ENCODE data around the gene AKT1S1. TPM values are rescaled to one million over a fixed set of nuclear protein-coding genes. Genes with fewer than 3 reads are reported as not detected.
"Not testable (repeated sequence)": the region's sequence is repeated elsewhere in the genome, so short reads cannot be mapped to it uniquely, and the experiment has no call there.

The AKT1S1 gene
- total RNA-seq, 1 donor from 2014 or later: 38.6 TPM

DNA sequence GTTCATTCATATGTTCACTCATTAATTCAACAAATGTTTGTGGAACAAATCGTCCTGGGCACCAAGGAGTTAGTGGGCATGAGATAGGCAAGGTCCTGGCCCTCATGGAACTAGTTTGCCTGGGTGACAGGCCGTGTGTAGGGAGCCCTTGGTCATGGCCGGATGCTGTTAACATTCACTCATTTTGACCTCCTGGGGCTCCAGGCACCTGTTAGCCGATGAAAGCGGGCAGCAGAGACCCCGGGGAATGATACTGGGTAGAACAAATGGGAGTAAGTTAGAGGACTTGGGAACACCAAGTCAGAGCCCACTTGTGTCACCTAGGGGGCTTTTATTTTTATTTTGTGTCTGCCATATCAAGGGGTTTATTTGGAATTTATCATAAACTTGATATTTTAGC lies 52.5 kb downstream of the AKT1S1 start:
- Mint-ChIP-seq H3K9me3 (no peaks in the 10 kb centered on the region), H3K4me1 (peaks cover 15% of the 10 kb centered on the region), H3K4me3 (no peak overlapping the region), H3K27ac (ENCODE audit: unreplicated experiment) (no peak overlapping the region), H3K36me3 (ENCODE audit: low read depth) (peaks cover 10% of the 10 kb centered on the region), H3K27me3 (ENCODE audit: low read depth) (no peaks in the 10 kb centered on the region)
- TF ChIP-seq, protein P1, sequence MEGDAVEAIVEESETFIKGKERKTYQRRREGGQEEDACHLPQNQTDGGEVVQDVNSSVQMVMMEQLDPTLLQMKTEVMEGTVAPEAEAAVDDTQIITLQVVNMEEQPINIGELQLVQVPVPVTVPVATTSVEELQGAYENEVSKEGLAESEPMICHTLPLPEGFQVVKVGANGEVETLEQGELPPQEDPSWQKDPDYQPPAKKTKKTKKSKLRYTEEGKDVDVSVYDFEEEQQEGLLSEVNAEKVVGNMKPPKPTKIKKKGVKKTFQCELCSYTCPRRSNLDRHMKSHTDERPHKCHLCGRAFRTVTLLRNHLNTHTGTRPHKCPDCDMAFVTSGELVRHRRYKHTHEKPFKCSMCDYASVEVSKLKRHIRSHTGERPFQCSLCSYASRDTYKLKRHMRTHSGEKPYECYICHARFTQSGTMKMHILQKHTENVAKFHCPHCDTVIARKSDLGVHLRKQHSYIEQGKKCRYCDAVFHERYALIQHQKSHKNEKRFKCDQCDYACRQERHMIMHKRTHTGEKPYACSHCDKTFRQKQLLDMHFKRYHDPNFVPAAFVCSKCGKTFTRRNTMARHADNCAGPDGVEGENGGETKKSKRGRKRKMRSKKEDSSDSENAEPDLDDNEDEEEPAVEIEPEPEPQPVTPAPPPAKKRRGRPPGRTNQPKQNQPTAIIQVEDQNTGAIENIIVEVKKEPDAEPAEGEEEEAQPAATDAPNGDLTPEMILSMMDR (conservative IDR thresholded peaks at IDR 0.05): no peak
- DNase-seq (ENCODE audit: low read depth, low spot score): no peak

DNA sequence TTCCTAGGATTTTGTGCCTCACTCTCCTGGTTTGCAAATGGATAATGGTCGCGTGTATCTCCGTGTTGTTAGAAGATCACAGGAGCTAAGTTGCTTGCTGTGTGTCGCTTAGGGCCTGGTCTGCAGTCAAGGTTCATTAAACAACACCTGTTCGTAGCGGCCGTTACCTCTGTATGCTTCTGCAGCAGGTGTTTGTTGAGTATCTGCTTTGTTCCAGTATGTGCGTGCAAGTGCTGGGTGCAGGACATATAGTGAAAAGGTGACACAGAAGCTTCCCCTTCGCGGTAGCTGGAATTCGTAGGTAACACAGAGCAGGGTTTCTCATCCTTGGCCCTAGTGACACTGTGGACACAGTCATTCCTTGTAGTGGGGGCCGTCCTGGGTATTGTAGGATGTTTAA lies 53.7 kb downstream of the AKT1S1 start:
- no peak overlapping the region for H3K27ac Mint-ChIP-seq (ENCODE audit: unreplicated experiment)
- no peaks in the 10 kb centered on the region for H3K9me3 Mint-ChIP-seq
- H3K36me3 Mint-ChIP-seq (ENCODE audit: low read depth): peaks cover 10% of the 10 kb centered on the region

DNA sequence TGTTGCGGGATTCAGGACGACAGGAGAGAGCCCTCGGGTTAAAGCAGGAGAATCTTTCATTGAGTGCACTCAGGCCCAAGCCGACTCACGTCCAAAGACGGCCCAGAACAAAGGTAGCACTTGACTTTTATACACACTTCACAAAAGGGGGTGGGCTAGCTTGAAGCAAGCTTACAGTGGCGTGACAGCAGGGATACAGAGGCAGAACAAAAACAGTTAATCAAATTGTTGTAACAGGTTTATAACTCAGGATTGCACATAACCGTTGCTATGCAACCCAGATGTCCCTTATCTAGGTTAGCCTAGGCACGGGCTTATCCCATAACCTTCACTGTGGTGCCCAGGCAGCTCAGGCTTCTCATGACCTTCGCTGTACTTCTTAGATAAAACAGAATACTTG lies 57.0 kb downstream of the AKT1S1 start:
- Mint-ChIP-seq H3K9me3 (no peaks in the 10 kb centered on the region), H3K4me3 (peak overlapping the region; percentile 100)

More for the DNA sequence above, 53.7 kb downstream of the AKT1S1 start:
- peaks cover 23% of the 10 kb centered on the region for H3K4me1 Mint-ChIP-seq
- no peak for DNase-seq (ENCODE audit: low read depth, low spot score)
- TF ChIP-seq, protein P1 (conservative IDR thresholded peaks at IDR 0.05): no peak
- no peaks in the 10 kb centered on the region for H3K27me3 Mint-ChIP-seq (ENCODE audit: low read depth)
- peak overlapping the region; percentile 68 for H3K4me3 Mint-ChIP-seq

DNA sequence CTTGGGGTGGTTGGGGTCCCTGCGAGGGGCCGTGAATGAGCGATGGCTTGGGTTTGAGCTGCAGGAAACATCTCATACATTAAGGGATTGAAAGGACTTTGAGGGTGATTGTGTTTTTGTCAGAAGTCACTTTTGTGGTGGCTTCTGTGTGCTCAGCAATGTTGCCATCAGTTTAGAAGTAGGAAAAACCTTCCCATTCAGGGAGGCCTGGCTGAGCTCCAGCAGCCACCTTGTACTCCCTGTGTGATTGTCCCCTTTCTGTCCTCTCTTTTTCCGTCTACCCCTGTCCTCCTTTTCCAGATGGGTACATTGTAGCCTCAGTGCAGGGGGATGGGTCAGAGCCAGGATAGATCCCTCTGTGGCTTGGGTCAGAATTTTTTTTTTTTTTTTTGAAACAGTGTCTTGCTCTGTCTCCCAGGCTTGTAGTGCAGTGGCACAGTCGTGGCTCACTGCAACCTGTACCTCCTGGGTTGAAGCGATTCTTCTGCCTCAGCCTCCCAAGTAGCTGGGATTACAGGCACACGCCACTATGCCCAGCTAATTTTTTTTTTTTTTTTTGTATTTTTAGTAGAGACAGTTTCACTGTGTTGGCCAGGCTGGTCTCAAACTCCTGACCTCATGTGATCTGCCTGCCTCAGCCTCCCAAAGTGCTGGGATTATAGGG lies 57.6 kb downstream of the AKT1S1 start:
- H3K4me1 Mint-ChIP-seq: peaks cover 29% of the 10 kb centered on the region
- H3K36me3 Mint-ChIP-seq (ENCODE audit: low read depth); H3K27me3 Mint-ChIP-seq (ENCODE audit: low read depth); DNase-seq (ENCODE audit: low read depth, low spot score); H3K9me3 Mint-ChIP-seq: not testable (repeated sequence)
- H3K27ac Mint-ChIP-seq (ENCODE audit: unreplicated experiment): peak overlapping the region; percentile 79
- H3K4me3 Mint-ChIP-seq: peak overlapping the region; percentile 100

More for the DNA sequence above, 57.0 kb downstream of the AKT1S1 start:
- DNase-seq (ENCODE audit: low read depth, low spot score): no peak
- H3K27ac Mint-ChIP-seq (ENCODE audit: unreplicated experiment): peak overlapping the region; percentile 43
- TF ChIP-seq, protein P1 (conservative IDR thresholded peaks at IDR 0.05): no peak
- no peaks in the 10 kb centered on the region for H3K27me3 Mint-ChIP-seq (ENCODE audit: low read depth)
- peaks cover 29% of the 10 kb centered on the region for H3K4me1 Mint-ChIP-seq
- peaks cover 5% of the 10 kb centered on the region for H3K36me3 Mint-ChIP-seq (ENCODE audit: low read depth)

Small RNAs within 50 kb of the gene (microRNA-seq; reads per million reads assigned to microRNA genes)
- gene MIR4749 (21.3 reads per million, percentile 35 among the genes with 10 or more reads in this experiment), gene MIR4750 (5.9 reads per million, percentile 3 among the genes with 10 or more reads in this experiment), gene MIR6800 (8.3 reads per million, percentile 13 among the genes with 10 or more reads in this experiment)

Other genes with a start within 250 kb of the AKT1S1 start
- gene RRAS, start 237.2 kb downstream of the AKT1S1 start, total RNA-seq: 1.2 and 2.3 TPM in 2 replicates
- 89.6 and 91.9 TPM in 2 replicates for gene SCAF1, start 235.1 kb downstream of the AKT1S1 start, total RNA-seq
- gene IRF3, start 211.5 kb downstream of the AKT1S1 start, total RNA-seq: 70.0 and 76.0 TPM in 2 replicates
- 92.4 and 99.5 TPM in 2 replicates for gene BCL2L12, start 211.4 kb downstream of the AKT1S1 start, total RNA-seq
- 454 and 470 TPM in 2 replicates for gene PRMT1, start 200.1 kb downstream of the AKT1S1 start, total RNA-seq
- gene ADM5, start 187.8 kb downstream of the AKT1S1 start, total RNA-seq: 11.8 TPM in 2 replicates
- 87.7 and 96.1 TPM in 2 replicates for gene CPT1C, start 186.2 kb downstream of the AKT1S1 start, total RNA-seq
- not detected in 2 replicates for gene TSKS, start 114.0 kb downstream of the AKT1S1 start, total RNA-seq
- 96.7 and 102 TPM in 2 replicates for gene AP2A1, start 110.4 kb downstream of the AKT1S1 start, total RNA-seq
- 37.5 and 38.0 TPM in 2 replicates for gene FUZ, start 64.1 kb downstream of the AKT1S1 start, total RNA-seq
- gene MED25, start 59.1 kb downstream of the AKT1S1 start, total RNA-seq: 80.8 and 85.4 TPM in 2 replicates
- gene PTOV1, start 26.2 kb downstream of the AKT1S1 start, total RNA-seq: 453 and 466 TPM in 2 replicates
- 131 and 135 TPM in 2 replicates for gene PNKP, start 9.8 kb downstream of the AKT1S1 start, total RNA-seq
- 30.5 and 34.5 TPM in 2 replicates for gene TBC1D17, start 347 bp upstream of the AKT1S1 start, total RNA-seq
- 0.12 and 0.41 TPM in 2 replicates for gene IL4I1, start 19.5 kb upstream of the AKT1S1 start, total RNA-seq
- 23.4 and 24.2 TPM in 2 replicates for gene ATF5, start 51.9 kb upstream of the AKT1S1 start, total RNA-seq
- gene NUP62, start 52.1 kb upstream of the AKT1S1 start, total RNA-seq: 127 and 141 TPM in 2 replicates
- gene SIGLEC11, start 83.8 kb upstream of the AKT1S1 start, total RNA-seq: not detected in 2 replicates
- gene VRK3, start 148.0 kb upstream of the AKT1S1 start, total RNA-seq: 43.4 TPM in 2 replicates
- 23.3 and 24.5 TPM in 2 replicates for gene ZNF473, start 148.7 kb upstream of the AKT1S1 start, total RNA-seq